ENCODE measurements around the gene NUMA1.

Gene NUMA1

GRCh38 chr11:72080326-72081183, at the start of gene NUMA1, which contains the start of gene LRRC51:
NUMA1 (minus strand) TSS chr11:72080542; CDS start chr11:72035943, 44,599 bp downstream.
LRRC51 (plus strand) TSS chr11:72080850; CDS start chr11:72089084, 8,234 bp downstream.
- H3K4me1 Mint-ChIP-seq, result peaks cover 27% of the 10 kb centered on the region
- H3K4me3 Mint-ChIP-seq, result peak within 1 kb of the TSS; percentile 87 to 95 (median 93)
- H3K27ac Mint-ChIP-seq, result peak within 1 kb of the TSS; percentile 93 to 98 (median 95)
- TF ChIP-seq, protein P1, sequence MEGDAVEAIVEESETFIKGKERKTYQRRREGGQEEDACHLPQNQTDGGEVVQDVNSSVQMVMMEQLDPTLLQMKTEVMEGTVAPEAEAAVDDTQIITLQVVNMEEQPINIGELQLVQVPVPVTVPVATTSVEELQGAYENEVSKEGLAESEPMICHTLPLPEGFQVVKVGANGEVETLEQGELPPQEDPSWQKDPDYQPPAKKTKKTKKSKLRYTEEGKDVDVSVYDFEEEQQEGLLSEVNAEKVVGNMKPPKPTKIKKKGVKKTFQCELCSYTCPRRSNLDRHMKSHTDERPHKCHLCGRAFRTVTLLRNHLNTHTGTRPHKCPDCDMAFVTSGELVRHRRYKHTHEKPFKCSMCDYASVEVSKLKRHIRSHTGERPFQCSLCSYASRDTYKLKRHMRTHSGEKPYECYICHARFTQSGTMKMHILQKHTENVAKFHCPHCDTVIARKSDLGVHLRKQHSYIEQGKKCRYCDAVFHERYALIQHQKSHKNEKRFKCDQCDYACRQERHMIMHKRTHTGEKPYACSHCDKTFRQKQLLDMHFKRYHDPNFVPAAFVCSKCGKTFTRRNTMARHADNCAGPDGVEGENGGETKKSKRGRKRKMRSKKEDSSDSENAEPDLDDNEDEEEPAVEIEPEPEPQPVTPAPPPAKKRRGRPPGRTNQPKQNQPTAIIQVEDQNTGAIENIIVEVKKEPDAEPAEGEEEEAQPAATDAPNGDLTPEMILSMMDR (IDR thresholded peaks at IDR 0.05; ENCODE audit: unreplicated experiment in 3 of 3), result no peak
- H3K36me3 Mint-ChIP-seq (ENCODE audit: low read depth), result peaks cover 4% of the 10 kb centered on the region
- H3K9me3 Mint-ChIP-seq, result no peaks in the 10 kb centered on the region
- H3K27me3 Mint-ChIP-seq (ENCODE audit: low read depth), result no peaks in the 10 kb centered on the region

GRCh38 chr11:72129381-72129780, 49.0 kb upstream of the NUMA1 start:
- H3K27ac Mint-ChIP-seq, result no peak overlapping the region
- H3K9me3 Mint-ChIP-seq, result peaks cover 28% of the 10 kb centered on the region
- no peak overlapping the region for H3K4me3 Mint-ChIP-seq
- TF ChIP-seq, protein P1 (IDR thresholded peaks at IDR 0.05; ENCODE audit: unreplicated experiment in 3 of 3), result no peak
- no peaks in the 10 kb centered on the region for H3K4me1 Mint-ChIP-seq
- peaks cover 5% of the 10 kb centered on the region for H3K36me3 Mint-ChIP-seq (ENCODE audit: low read depth)
- H3K27me3 Mint-ChIP-seq (ENCODE audit: low read depth), result peaks cover 27% of the 10 kb centered on the region

DNA sequence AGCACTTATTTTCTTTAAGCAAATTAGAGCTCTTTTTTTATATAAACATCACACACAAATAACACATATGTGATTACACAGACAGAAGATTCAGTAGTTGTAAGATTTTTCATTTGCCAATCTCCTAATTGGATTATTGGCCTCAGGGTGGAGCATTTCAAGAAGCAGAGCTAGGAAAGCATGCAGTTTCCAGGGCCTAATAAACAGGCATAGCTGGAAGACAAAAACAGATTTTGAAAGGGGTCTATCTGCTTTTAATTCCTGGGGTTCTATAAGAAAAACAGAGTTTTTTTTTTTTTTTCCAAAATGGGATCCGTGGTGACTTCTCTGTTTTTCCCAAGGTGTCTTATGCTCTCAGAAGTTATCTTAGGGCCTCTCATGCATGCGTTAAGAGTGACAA, 47.6 kb upstream of the NUMA1 start:
- Mint-ChIP-seq H3K4me3 (no peak overlapping the region), H3K27ac (no peak overlapping the region), H3K27me3 (ENCODE audit: low read depth) (peaks cover 21% of the 10 kb centered on the region), H3K36me3 (ENCODE audit: low read depth) (peaks cover 5% of the 10 kb centered on the region), H3K9me3 (peaks cover 26% of the 10 kb centered on the region), H3K4me1 (no peaks in the 10 kb centered on the region)
- TF ChIP-seq, protein P1 (IDR thresholded peaks at IDR 0.05; ENCODE audit: unreplicated experiment in 3 of 3), result no peak

DNA sequence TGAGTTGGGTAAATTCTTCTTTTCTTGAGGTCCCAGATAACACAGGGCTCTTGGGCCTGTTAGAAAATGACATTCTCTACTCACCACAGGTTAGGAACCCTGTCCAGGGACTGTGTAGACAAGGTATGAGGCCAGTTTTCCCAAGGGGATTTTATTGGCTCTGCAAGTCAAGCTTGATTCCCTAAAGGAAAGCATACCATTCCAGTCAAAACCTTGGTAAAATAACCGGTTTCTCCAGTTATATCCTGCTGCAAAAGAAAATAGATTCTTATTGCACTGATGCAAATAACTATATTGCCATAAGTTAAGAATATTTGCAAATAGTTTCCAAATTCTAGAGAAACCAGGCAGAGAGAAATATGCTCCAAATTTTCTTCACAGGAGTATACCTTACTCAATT, 45.6 kb upstream of the NUMA1 start:
- Mint-ChIP-seq H3K27me3 (ENCODE audit: low read depth) (peaks cover 14% of the 10 kb centered on the region), H3K4me3 (no peak overlapping the region), H3K36me3 (ENCODE audit: low read depth) (peaks cover 5% of the 10 kb centered on the region), H3K4me1 (no peaks in the 10 kb centered on the region), H3K9me3 (peaks cover 26% of the 10 kb centered on the region), H3K27ac (no peak overlapping the region)
- TF ChIP-seq, protein P1 (IDR thresholded peaks at IDR 0.05; ENCODE audit: unreplicated experiment in 3 of 3), result no peak

DNA sequence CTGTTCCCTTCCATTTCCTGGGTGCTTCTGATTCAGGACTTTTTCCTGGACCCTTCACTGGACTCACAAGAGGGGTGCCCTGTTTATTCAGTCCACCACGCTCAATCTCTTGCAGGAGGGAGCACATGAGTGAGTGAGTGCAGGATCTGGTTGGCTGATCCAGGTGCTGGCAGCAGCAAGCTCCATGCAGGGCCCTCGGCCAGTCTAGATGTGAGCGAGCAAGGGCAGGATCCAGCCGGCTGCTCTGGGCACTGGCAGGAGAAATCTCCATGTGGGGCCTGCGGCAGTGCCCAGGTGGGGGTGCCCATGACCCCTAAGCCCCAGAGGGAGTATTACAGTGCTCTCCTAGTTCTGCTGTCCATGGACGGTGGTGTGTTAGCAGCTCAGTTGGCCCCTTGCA, 43.7 kb upstream of the NUMA1 start:
- Mint-ChIP-seq H3K4me3 (no peak overlapping the region), H3K27ac (no peak overlapping the region), H3K36me3 (ENCODE audit: low read depth) (peaks cover 2% of the 10 kb centered on the region), H3K9me3 (peaks cover 18% of the 10 kb centered on the region), H3K4me1 (peaks cover under 1% of the 10 kb centered on the region), H3K27me3 (ENCODE audit: low read depth) (peaks cover 6% of the 10 kb centered on the region)
- TF ChIP-seq, protein P1 (IDR thresholded peaks at IDR 0.05; ENCODE audit: unreplicated experiment in 3 of 3), result no peak
